Fibroblast of skin of left quadriceps (primary cell): Measurements from ENCODE around the gene NSMCE1.
"Not testable (repeated sequence)": the region's sequence is repeated elsewhere in the genome, so short reads cannot be mapped to it uniquely, and the experiment has no call there.

Experiments
- DNase-seq, 2 experiments: peaks; one replicate each; pipeline ENCODE4 v3.0.0-alpha.2; 2013; ENCODE audit warnings: low read depth in 2 of 2

Gene NSMCE1

DNA sequence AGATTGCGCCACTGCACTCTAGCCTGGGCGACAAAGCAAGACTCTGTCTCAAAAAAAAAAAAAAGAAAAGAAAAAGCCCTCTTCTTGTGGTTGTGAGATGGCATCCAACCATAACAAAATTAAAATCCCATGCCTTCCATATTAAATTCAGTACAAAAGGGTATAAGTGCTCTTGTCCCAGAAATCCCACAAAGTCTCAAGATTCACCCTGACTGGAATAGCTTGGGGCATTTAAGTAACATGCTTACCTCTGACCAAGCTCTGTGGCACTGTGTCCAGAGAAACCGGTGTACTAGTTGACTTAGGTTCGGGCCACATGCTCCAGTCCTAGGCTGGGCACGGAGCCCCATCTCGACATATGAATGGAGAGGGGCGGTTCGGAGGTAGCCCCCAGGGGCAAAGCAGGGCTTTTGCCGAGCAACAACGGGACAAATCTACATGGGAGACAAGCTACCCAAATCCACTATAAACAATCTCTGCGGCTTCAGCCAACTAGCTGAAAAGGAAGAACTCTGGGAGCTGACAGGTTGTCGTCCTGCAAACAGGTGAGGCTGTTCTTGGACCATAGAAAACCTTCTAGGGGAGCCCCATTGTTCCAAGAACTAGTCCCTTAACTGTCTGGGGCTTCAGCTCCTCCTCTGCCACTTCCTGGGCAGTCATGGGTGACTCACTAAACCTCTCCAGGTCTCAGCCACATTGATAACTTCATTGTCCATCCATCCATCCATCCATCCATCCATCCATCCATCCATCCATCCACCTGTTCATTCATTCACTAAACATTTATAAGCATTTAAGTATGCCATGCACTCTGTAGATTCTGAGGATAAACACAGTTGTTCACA, 34.9 kb upstream of the NSMCE1 start:
- no peak for DNase-seq

DNA sequence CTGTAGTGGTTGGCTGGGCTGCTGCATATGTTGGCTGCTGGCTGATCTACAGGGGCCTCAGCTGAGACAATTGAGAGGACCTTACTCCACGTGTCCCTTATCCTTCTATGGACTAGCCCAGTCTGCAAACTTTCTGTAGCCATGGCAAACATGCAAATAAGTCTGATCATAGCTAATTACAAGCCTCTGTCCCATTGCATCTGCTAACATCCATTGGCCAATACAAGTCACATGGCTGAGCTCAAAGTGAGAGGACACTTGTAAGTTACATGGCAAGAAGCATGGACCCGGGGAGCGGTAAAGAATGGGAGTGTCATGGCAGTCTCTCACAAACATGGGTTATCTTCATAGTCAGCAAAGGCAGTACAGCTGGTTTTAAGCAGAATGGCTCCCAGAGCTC, 33.6 kb upstream of the NSMCE1 start:
- DNase-seq, result no peak

DNA sequence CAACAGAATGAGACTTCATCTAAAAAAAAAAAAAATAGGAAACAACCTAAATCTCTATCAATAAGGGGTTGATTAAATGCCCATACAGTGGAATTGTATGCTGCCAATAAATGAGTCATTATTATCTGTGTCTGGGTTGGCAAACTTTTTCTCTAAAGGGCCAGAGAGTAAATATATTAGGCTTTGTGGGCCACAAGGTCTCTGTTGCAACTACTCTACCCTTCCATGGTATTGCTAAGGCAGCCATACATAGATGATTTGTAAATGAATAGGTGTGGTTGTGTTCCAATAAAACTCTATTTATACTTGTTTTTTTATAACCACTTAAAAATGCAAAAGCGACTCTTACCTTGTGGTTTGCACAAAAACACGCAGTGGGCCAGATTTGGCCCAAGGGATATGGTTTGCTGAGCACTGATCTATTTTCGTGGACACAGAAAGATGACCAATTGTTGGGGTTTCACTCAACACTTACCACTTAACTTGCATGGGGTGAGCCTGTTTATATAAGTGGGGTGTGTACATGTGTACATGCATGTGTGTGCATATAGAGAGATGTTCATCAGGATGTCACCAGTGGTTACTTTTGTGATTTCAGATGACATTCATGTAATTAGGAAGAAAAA, 32.8 kb upstream of the NSMCE1 start:
- DNase-seq, result no peak

DNA sequence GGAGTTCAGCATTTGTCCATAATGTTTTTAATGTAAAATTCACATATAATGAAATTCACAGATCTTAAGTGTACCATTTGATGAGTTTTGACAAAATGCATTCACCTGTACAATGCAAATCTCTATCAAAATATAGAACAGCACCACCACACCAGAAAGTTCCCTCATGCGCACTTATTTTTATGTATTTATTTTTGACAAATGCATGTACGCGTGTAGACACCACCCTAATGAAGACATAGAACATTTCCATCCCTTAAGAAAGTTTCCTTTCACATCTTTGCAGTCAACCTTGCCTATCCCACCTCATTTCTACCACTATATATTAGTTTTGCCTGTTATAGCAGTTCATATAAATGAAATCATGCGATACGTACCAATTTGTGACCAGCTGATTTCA, 29.6 kb upstream of the NSMCE1 start:
- no peak for DNase-seq

DNA sequence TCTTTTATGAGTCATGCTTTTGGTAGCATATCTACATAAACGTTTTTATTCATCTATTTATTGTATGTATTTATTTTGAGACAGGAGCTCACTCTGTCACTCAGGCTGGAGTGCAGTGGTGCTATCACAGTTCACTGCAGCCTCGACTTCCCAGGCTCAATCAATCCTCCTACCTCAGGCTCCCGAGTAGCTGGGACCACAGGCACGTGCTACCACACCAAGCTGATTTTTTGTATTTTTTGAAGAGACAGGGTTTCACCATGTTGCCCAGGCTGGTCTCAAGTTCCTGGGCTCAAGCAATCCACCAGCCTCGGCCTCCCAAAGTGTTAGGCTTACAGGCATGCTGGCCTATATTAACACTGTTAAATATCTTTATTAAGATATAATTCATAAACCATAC, 24.8 kb upstream of the NSMCE1 start:
- no peak for DNase-seq

DNA sequence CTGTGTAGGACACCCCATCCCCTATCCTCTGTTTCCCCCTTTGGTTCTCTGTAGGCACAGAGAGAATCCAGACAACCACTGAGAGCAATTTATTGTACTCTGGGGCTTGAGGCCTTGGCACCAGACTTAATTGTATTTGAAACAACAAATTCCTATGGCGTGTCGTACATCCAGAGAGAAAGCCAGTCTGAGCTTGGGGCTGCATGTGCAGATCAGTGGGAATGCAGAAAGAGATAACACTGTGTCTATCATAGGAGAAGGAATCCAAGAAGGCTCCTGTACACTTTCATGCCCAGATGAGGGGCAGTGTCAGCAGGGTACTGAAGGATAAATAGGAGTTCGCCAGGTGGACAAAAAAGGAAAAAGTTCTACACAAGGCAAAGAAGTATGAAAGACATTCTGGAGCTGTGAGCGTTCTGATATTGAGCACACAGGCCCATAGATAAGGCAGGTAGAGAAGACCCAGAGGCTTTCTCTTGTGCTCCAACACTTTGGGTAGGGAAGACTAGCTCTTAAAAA, 23.2 kb upstream of the NSMCE1 start:
- DNase-seq, result no peak

DNA sequence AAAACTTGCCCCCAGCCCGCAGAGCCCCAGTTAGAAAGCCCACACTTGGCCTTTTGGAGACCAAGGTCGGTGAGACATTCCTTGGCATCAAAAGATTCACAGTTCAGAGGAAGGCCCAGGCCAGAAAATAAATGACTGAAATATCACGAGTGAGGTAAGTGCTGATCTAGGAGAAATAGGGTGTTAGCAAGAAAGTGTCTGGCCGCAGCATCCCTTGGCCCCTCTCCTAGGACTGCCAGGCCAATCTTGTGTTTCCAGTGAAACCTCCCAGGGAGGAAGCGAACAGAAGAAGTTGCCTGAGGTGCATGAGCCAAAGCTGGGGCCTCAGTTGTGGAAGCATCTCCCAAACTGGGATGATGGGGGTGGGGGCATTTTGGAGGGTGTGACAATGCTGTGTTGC, 22.5 kb upstream of the NSMCE1 start:
- DNase-seq, result no peak

DNA sequence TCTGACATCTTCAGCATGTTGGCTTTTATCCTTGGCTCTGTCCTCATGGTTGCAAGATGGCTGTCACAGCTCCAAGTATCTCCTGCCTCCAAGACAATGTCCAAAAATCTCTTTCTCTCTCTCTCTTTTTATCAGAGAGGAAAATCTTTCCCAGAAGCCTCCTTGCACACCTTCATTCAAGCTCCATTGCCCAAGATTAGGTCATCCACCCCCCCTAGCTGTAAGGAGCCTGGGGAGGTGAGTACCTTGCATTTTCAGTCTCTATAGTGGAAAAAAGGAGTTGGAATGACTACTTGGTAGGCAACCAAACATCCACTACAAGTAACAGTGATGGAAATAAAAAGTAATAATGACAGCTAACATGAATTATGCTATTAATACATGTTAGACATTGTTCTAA, 22.0 kb upstream of the NSMCE1 start:
- no peak for DNase-seq

DNA sequence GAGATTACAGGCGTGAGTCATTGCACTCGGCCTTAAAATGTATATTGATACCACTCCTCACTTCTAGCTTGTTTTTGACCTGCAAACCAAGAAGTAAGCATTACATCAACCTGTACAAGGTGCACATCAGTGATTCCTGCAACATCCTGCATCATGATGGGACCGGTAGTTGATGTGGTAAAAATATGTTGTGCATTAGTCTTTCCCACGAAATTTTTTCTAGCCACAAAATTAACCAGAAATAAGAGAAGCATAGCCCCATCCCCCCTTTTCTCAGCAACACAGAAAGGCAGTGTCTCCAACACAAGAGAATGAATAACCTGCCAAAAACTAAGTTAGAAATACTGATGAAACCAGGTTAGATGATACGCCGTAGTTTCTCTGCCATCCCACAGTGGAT, 21.1 kb upstream of the NSMCE1 start:
- DNase-seq, result no peak

DNA sequence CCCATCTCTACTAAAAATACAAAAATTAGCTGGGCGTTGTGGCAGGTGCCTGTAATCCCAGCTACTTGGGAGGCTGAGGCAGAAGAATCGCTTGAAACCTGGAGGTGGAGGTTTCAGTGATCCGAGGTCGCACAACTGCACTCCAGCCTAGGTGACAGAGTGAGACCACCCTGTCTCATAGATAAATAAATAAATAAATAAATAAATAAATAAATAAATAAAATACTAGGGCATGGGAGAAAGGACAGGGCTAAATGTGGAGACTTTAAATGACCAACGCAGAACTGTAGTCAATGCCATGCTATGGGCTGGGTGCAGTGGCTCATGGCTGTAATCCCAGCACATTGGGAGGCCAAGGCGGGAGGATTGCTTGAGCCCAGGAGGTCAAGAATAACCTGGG, 19.7 kb upstream of the NSMCE1 start:
- not testable (repeated sequence) for DNase-seq

DNA sequence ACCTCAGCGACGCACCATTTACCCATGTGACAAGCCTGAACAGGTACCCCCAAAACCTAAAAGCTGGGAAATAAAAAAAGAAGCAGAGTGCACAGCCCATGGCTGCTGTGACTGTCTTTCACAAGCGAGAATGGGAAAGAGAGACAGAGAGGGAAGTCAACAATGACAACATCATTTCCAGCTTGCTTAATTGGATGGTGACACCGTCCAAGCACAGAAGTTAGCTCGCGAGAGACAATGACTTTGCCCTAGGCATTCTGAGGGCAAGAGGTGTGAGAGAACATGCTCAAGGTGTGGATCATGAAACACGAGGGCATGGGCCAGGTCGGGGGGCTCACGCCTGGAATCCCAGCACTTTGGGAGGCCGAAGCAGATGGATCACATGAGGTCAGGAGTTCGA, 19.3 kb upstream of the NSMCE1 start:
- DNase-seq, result no peak

DNA sequence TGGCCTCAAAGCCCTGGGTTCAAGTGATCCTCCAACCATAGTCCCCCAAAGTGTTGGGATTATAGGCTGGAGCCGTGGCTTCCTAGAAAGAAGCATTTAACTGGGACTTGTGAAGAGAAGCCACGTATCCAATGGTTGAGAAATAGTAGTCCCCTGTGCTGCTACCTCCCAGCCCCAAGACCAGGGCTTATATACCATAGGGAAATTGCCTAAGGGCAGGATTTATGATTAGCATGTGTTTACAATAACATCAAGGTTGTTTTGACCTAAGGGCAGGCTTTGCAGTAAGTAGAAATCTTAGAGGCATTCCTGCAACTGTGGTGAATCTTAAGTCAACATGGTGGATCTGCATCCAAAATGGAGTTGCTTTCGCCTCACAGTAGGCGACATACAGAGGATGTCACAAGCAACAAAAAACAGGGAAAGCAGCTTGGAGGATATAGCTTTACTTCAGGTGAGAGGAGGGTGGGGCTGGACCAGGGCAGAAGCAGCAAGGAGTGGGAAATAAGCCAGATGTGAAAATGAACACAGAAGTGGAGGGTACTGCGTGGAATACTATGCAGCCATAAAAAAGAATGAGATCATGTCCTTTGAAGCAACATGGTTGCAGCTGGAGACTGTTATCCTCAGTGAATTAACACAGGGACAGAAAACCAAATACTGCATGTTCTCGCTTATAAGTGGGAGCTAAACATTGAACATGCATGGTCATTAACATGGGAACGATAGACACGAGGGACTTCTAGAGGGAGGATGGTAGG, 18.7 kb upstream of the NSMCE1 start:
- DNase-seq, result no peak

DNA sequence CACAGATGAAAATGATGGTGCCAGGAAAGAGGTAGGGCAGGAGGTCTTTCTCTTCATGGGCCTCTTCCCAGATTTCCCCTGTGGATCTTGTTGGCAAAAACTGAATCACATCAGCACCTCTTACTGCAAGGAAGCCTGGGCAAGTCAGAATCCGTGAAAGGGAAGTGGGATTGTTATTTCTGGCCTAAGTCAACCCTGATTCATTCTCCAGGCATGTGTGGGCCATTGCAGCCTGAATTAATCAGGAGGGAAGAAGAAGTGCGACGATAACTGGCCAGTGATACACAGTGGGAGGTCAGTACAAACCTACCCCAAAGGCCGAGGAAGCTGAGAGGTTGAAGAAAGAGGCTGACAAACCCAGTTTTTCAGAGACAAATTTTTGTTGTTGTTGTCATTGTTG, 17.9 kb upstream of the NSMCE1 start:
- peak; percentile 83 to 85 for DNase-seq

DNA sequence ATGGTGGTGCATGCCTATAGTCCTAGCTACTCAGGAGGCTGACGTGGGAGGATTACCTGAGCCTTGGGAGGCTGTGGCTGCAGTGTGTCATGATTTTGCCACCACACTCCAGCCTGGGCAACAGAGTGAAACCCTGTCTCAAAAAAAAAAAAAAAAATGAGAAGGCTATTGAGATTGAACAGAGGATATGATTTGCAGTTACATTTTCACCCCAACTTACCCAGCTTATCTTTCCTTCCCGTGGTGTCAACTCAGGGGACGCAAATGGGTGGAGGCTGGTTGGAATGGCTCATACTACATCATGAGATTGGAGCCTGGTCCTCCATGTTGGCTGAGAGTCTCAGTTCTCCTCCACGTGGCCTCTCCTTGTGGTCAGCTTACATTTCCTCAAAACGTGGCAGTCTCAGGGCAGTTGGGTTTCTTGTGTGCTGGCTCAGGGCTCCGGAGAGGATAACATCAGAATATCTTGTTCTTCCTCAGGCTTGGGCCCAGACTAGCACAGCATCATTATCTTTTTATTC, 17.2 kb upstream of the NSMCE1 start:
- DNase-seq, result no peak

DNA sequence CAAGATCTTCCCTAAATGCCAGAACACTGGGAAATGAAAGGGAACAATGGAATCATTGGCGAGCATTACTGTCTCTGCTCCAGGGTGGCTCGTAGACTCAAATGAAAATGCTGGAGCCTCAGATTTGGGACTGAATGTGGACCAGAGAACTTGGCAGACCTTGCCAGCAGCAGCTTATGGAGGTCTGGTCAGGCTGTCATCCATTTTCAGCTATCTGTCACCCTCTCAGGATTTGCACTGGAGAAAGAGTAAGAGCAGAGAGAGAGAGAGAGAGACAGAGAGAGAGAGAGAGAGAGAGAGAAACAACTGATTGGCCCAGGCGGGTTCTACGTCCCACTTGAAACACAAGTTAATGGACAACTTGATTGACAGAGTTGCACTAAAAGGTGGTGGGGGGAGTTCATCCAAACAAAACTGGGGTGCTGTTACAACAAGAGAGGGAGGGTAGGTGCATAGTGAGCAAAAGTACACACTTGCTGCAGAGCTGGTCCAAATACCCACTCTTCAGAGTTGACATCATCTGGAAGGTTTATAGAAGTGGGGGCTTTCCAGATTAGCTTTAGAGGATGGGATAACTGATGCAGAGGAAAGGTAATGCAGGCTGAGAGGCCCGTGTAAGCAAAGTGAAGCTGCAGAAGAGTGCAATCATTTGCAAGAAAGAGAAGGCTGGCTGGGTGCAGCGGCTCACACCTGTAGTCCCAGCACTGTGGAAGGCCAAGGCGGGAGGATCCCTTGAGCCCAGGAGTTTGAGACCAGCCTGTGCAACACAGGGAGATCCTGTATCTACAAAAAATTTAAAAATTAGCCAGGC, 16.5 kb upstream of the NSMCE1 start:
- DNase-seq, result no peak

DNA sequence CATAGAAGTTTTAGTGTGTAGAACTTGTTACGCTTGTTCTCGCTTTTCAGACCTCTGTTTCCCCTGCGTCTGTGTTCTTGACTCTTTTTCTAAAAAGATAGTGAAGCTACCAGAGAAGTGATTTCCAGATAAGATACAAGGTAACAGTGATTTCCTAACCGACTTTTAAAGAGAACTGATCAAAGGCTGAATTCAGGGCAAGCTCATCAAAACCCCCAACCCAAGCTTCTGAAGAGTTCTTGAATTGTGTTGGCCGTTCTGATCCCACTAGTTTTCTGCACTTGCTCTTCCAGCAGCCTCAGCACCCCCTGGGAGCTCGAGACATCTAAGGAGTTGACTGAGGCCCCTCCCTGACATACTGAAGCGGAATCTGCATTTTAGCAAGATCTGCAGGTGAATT, 12.7 kb upstream of the NSMCE1 start:
- DNase-seq, result no peak

DNA sequence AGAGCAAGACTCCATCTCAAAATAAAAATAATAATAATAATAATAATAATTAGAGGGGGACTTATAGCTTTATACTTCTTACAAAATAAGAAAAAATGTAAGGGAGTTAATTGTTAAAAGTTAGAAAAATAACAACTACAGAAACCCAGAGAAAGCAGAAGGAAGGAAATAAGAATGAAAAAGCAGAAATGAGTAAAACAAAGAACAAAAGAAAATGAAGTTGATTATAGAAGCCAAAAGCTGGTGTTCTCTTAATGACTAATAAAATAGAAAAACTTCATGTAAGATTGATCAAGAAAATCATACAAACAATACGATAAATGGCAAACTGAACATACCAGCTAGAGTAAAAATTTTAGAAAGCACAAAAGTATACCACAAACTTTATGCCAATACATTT, 6.8 kb upstream of the NSMCE1 start:
- DNase-seq, result no peak

DNA sequence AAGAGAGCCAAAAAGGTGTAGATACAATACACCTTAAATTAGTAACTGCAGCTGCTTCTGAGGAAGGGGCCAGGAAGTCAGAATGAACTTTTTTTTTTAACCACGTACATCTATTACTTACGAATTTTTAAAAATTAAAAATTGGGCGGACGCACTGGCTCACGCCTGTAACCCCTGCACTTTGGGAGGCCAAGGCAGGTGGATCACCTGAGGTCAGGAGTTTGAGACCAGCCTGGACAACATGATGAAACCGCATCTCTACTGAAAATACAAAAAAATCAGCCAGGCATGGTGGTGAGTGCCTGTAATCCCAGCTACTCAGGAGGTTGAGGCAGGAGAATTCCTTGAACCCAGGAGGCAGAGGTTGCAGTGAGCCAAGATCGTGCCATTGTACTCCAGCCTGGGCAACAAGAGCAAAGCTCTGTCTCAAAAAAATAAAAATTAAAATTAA, 5.9 kb upstream of the NSMCE1 start:
- not testable (repeated sequence) for DNase-seq

DNA sequence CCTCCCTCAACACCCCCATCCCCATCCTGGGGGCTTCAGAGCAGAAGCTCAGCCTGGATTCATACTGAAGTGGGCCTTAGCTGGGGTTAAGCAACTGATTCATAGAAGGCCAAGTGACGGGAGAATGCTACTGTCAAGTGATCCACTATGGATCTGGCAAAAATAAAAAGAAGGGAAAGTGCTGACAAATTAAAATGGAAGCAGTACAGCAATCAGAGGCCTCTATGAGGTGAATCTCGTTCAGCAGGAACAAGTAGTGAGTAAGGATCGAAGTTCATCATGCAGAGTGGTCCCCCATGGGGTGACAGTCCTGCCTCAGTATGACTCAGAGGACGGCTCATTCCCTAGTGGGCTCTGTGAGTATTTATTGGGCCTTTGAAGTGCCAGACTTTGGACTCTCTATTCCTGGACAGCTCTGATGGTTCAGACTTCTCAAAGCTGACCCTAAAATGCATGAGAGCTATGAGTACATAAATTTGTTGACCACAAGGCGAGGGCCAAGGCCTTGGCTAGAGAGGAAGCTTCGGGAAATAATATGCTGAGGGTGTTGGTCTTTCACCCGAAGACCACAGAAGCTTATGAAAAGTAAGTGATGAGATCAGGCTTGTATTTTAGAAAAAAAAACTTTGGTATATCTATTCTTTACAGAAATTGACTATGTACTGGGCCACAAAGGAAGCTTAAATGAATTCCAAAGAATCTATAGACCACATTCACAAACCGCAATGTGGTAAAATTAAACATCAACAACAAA, 5.3 kb upstream of the NSMCE1 start:
- DNase-seq, result no peak

DNA sequence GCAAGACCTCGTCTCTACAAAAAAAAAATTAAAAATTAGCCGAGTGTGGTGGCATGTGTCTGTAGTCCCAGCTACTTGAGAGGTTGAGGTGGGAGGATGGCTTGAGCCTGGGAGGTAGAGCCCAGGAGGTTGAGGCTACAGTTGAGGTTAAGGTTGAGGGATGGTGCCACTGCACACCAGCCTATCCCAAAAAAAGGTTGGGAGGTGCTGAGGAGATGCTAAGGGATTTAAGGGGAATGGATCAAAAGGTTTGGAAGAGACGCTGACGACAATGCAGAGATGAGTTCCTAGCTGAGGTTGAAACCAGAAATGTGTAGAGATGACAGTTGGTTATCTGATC, 4.7 kb upstream of the NSMCE1 start:
- no peak for DNase-seq

DNA sequence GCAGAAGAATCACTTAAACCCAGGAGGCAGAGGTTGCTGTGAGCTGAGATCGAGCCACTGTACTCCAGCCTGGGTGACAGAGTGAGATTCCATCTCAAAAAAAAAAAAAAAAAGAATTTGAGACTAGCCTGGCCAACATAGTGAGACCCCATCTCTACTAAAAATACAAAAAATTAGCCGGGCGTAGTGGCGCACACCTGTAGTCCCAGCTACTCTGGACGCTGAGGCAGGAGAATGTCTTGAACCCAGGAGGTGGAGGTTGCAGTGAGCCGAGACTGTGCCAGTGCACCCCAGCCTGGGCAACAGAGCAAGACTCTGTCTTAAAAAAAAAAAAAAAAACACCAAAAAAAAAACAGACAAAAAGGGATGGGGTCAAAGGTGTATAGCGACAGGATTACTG, 4.1 kb upstream of the NSMCE1 start:
- not testable (repeated sequence) for DNase-seq
